OCI-LY1 (cell line): ENCODE measurements around the gene ICAM1.

ENCODE experiments used
- H2AFZ ChIP-seq: fragments of 200-600 bp; sonication (generic), shearing (Covaris generic); 2 replicates; pipeline ENCODE4 v1.6.0; 2014; ENCODE audit warnings: antibody characterized with exemption, mild to moderate bottlenecking, low read length
- H3F3A ChIP-seq: fragments of 200-600 bp; sonication (generic), shearing (Covaris generic); 2 replicates; pipeline ENCODE4 v1.6.0; 2014; ENCODE audit warnings: mild to moderate bottlenecking, antibody characterized with exemption, low read length, moderate library complexity; ENCODE audit not compliant: insufficient read depth
- H3K27ac ChIP-seq: fragments of 200-600 bp; sonication (generic); 2 replicates; pipeline ENCODE4 v1.5.1; 2014; ENCODE audit warnings: low read length, mixed run types, mild to moderate bottlenecking, low read depth; ENCODE audit not compliant: poor library complexity, severe bottlenecking
- H3K27me3 ChIP-seq: fragments of 200-600 bp; sonication (generic); 2 replicates; pipeline ENCODE4 v1.6.0; 2014; ENCODE audit warnings: antibody characterized with exemption, mild to moderate bottlenecking, low read length, moderate library complexity; ENCODE audit not compliant: insufficient read depth
- H3K36me3 ChIP-seq: fragments of 200-600 bp; sonication (generic); 2 replicates; pipeline ENCODE4 v1.6.1; 2014; ENCODE audit warnings: mild to moderate bottlenecking, antibody characterized with exemption, low read length, moderate library complexity, mixed read lengths; ENCODE audit not compliant: insufficient read depth
- H3K4me1 ChIP-seq: fragments of 200-600 bp; sonication (generic); 2 replicates; pipeline ENCODE4 v1.5.1; 2014; ENCODE audit warnings: mild to moderate bottlenecking, low read length, moderate library complexity; ENCODE audit not compliant: insufficient read depth, severe bottlenecking
- H3K4me2 ChIP-seq: fragments of 200-600 bp; sonication (generic), shearing (Covaris generic); 2 replicates; pipeline ENCODE4 v1.6.1; 2014; ENCODE audit warnings: low read length
- H3K4me3 ChIP-seq: fragments of 200-600 bp; sonication (generic); 2 replicates; pipeline ENCODE4 v1.5.1; 2014; ENCODE audit warnings: low read length, low read depth, mild to moderate bottlenecking, mixed read lengths; ENCODE audit not compliant: poor library complexity, severe bottlenecking
- H3K79me2 ChIP-seq: fragments of 200-600 bp; shearing (Covaris generic); 2 replicates; pipeline ENCODE4 v1.6.1; 2016; ENCODE audit warnings: mixed run types, low read length, mixed read lengths; ENCODE audit not compliant: insufficient read depth
- H3K9ac ChIP-seq: fragments of 200-600 bp; sonication (generic), shearing (Covaris generic); 2 replicates; pipeline ENCODE4 v1.6.1; 2014; ENCODE audit warnings: mild to moderate bottlenecking, low read length, mixed read lengths
- H3K9me2 ChIP-seq: fragments of 200-600 bp; sonication (generic), shearing (Covaris generic); 2 replicates; pipeline ENCODE4 v1.6.1; 2014; ENCODE audit warnings: low read depth, mild to moderate bottlenecking, low read length, mixed read lengths
- H3K9me3 ChIP-seq: fragments of 200-600 bp; shearing (Covaris generic); 2 replicates; pipeline ENCODE4 v1.6.1; 2014; ENCODE audit warnings: low read length, mixed read lengths
- H4K20me1 ChIP-seq: fragments of 200-600 bp; sonication (generic), shearing (Covaris generic); 2 replicates; pipeline ENCODE4 v1.6.0; 2016; ENCODE audit warnings: mild to moderate bottlenecking, low read length; ENCODE audit not compliant: insufficient read depth
- CTCF ChIP-seq: fragments of 200-600 bp; sonication (generic), shearing (Covaris generic); IDR thresholded peaks from 2 replicates; pipeline ENCODE4 v1.5.1; 2017; ENCODE audit warnings: mild to moderate bottlenecking, antibody characterized with exemption, low read length, moderate library complexity, mixed read lengths
- EZH2 ChIP-seq: fragments of 200-600 bp; sonication (generic), shearing (Covaris generic); IDR thresholded peaks from 2 replicates; pipeline ENCODE4 v1.8.0; 2017; ENCODE audit warnings: borderline replicate concordance, mixed run types, mild to moderate bottlenecking, antibody characterized with exemption, low read length, moderate library complexity, mixed read lengths

Gene ICAM1

GRCh38 chr19:10256551-10256950, 14.4 kb upstream of the ICAM1 start:
- H3K9me2 ChIP-seq, result no peaks in the 10 kb centered on the region
- TF ChIP-seq EZH2, result no peak
- no peak for TF ChIP-seq CTCF
- no peak overlapping the region for H3K4me2 ChIP-seq
- H2AFZ ChIP-seq, result no peak overlapping the region
- H3K27me3 ChIP-seq, result no peaks in the 10 kb centered on the region
- H3F3A ChIP-seq, result no peaks in the 10 kb centered on the region
- no peak overlapping the region for H3K4me3 ChIP-seq
- peaks cover 8% of the 10 kb centered on the region for H3K79me2 ChIP-seq
- peaks cover 12% of the 10 kb centered on the region for H3K4me1 ChIP-seq
- no peak overlapping the region for H3K9ac ChIP-seq
- H3K36me3 ChIP-seq, result peaks cover 63% of the 10 kb centered on the region
- H3K9me3 ChIP-seq, result no peaks in the 10 kb centered on the region
- H3K27ac ChIP-seq, result no peak overlapping the region
- no peaks in the 10 kb centered on the region for H4K20me1 ChIP-seq

- Histone ChIP-seq H3K36me3 (peaks cover 63% of the 10 kb centered on the region), H3K9me2 (no peaks in the 10 kb centered on the region), H2AFZ (no peak overlapping the region), H3F3A (no peaks in the 10 kb centered on the region), H3K27me3 (no peaks in the 10 kb centered on the region), H3K9ac (no peak overlapping the region), H3K27ac (no peak overlapping the region), H3K4me3 (no peak overlapping the region), H3K4me1 (peaks cover 12% of the 10 kb centered on the region), H3K79me2 (peaks cover 8% of the 10 kb centered on the region), H4K20me1 (no peaks in the 10 kb centered on the region), H3K4me2 (no peak overlapping the region), H3K9me3 (no peaks in the 10 kb centered on the region)
- TF ChIP-seq CTCF, result no peak
- no peak for TF ChIP-seq EZH2
These were observed 13.8 kb upstream of the ICAM1 start for GRCh38 chr19:10256970-10257615.

GRCh38 chr19:10258080-10258710, 12.7 kb upstream of the ICAM1 start:
- H3K9ac ChIP-seq, result no peak overlapping the region
- peaks cover 5% of the 10 kb centered on the region for H3K4me1 ChIP-seq
- no peaks in the 10 kb centered on the region for H3K9me3 ChIP-seq
- H3K4me3 ChIP-seq, result no peak overlapping the region
- H3K9me2 ChIP-seq, result no peaks in the 10 kb centered on the region
- no peak overlapping the region for H3K4me2 ChIP-seq
- no peaks in the 10 kb centered on the region for H3K27me3 ChIP-seq
- no peaks in the 10 kb centered on the region for H3K79me2 ChIP-seq
- TF ChIP-seq CTCF (no peak), EZH2 (no peak)
- H3F3A ChIP-seq, result no peaks in the 10 kb centered on the region
- no peak overlapping the region for H3K27ac ChIP-seq
- H4K20me1 ChIP-seq, result no peaks in the 10 kb centered on the region
- peaks cover 63% of the 10 kb centered on the region for H3K36me3 ChIP-seq
- no peak overlapping the region for H2AFZ ChIP-seq
